Measurements from ENCODE around the gene RIMKLB.

RIMKLB gene

DNA sequence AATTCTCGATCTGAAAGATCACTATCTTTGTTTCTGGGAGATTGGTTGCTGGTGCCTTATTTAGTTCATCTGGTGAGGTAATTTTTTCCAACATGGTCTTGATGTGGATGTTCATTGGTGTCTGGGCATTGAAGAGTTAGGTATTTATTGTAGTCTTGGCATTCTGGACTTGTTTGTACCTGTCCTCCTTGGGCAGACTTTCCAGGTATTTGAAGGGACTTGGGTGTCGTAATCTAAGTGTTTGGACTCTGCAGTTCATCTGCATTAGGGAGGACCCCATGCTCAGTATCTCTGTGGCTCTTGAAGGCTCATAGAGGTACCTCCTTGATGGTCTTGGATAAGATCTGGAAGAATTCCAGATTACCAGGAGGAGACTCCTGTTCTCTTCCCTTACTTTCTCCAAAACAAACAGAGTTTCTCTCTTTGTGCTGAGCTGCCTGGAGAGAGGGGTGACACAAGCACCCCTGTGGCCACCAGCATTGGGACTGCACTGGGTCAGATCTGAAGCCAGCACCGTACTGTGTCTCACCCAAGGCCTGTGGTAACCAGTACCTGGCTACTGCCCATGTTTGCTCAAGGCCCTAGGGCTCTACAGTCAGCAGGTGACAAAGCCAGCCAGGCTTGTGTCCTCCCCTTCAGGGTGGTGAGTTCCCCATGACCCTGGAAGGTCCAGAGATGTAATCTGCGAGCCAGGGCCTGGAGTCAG is 129.9 kb downstream of the RIMKLB start:
- TF ChIP-seq, protein P1, sequence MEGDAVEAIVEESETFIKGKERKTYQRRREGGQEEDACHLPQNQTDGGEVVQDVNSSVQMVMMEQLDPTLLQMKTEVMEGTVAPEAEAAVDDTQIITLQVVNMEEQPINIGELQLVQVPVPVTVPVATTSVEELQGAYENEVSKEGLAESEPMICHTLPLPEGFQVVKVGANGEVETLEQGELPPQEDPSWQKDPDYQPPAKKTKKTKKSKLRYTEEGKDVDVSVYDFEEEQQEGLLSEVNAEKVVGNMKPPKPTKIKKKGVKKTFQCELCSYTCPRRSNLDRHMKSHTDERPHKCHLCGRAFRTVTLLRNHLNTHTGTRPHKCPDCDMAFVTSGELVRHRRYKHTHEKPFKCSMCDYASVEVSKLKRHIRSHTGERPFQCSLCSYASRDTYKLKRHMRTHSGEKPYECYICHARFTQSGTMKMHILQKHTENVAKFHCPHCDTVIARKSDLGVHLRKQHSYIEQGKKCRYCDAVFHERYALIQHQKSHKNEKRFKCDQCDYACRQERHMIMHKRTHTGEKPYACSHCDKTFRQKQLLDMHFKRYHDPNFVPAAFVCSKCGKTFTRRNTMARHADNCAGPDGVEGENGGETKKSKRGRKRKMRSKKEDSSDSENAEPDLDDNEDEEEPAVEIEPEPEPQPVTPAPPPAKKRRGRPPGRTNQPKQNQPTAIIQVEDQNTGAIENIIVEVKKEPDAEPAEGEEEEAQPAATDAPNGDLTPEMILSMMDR (IDR thresholded peaks at IDR 0.05; ENCODE audit: low read depth, low read length, missing control alignments) = no peak
- H3K4me3 ChIP-seq (ENCODE audit: low read depth, low read length) = no peak overlapping the region
- no peak for DNase-seq (ENCODE audit: low read depth)

DNA sequence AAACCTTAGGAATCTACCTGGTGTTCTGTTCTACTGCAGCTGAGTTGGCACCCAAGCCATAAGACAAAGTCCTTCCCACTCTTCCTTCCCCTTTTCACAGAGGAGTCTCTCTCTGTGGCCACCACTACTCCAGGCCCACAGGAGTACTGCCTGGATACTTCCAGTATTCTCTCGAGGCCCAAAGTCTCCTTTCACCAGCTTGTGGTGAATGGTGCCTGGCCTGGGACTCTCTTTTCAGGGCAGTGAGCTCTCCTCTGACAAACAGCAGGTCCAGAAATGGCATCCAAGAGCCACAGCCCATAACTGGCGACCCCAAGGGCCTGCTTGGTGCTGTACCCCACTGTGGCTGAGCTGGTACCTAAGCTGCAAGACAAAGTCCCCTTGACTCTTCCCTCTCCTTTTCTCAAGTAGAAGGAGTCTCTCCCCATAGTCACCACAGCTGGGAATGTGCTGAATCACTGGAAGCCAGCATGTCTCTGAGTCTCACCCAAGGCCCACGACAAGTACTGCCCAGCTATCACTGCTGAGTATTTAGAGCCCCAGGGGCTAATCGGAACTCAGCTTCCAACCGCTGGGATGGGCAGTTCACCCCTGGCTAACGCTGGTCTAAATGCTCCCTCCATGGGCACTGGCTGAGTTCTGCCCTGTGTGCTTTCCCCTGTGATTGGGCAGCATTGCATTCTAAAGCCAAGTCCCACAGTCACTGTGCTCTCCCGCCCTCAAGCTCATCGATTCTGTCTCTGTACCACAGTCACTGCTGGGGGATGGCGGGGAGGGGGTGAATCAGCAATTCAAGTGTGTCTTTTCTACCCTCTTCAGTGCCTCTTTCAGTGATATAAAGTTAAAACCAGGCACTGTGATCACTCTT is 130.7 kb downstream of the RIMKLB start:
- DNase-seq (ENCODE audit: low read depth) = no peak
- H3K4me3 ChIP-seq (ENCODE audit: low read depth, low read length) = no peak overlapping the region
- TF ChIP-seq, protein P1 (IDR thresholded peaks at IDR 0.05; ENCODE audit: low read depth, low read length, missing control alignments) = no peak

DNA sequence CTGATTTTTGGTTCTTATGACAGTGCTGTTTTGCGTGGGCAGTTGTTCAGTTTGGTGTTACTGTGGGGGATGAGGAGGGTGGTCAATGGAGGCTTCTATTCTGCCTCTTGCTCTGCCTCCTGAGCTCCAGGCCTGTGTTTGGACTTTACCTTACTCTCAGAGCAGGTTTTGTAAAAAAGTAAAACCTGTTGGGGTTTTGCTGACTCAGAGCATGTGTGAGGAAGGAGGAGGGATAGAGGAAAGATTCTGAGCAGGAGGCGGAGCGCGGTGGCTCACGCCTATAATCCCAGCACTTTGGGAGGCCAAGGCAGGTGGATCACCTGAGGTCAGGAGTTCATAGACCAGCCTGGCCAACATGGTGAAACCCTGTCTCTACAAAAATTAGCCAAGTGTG is 131.3 kb downstream of the RIMKLB start:
- TF ChIP-seq, protein P1 (IDR thresholded peaks at IDR 0.05; ENCODE audit: low read depth, low read length, missing control alignments) = no peak
- DNase-seq (ENCODE audit: low read depth) = no peak
- no peak overlapping the region for H3K4me3 ChIP-seq (ENCODE audit: low read depth, low read length)

DNA sequence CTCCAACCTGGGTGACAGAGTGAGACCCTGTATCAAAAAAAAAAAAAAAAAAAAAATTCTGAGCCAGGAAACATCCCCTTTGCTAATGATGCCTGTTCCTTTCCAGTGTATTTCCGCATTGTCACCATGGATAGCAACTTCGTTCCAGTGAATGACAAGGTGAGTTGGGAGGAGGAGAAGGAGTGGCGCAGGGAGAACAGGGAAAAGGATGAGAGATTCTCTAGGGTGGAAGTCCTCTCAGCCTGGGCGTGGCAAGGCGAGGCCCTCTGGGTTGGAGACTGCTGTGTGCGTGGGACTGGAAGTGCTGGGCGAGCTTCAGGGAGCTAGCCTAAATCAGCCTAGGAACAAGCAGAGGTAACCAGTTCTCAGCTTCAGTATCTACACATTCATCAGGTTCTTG is 131.8 kb downstream of the RIMKLB start:
- H3K4me3 ChIP-seq (ENCODE audit: low read depth, low read length) = no peak overlapping the region
- TF ChIP-seq, protein P1 (IDR thresholded peaks at IDR 0.05; ENCODE audit: low read depth, low read length, missing control alignments) = no peak
- no peak for DNase-seq (ENCODE audit: low read depth)

DNA sequence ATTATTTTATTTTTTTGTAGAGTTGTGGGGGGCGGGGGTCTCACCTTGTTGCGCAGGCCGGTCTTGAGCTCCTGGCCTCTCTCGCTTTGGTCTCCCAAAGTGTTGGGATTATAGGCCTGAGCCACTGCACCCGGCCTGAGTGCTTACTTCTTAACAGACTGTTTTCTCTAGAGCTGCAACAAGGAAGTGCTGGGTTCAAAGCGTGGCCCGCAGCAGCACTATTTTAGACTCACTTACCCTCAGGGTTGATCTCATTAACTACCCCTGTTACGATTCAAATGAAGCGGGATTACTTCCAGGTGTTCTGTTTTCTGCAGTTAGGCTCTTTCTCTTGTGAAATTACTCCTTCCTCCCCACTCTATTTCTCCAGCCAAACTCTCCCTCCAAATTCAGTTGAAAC is 133.3 kb downstream of the RIMKLB start:
- H3K4me3 ChIP-seq (ENCODE audit: low read depth, low read length) = no peak overlapping the region
- DNase-seq (ENCODE audit: low read depth) = no peak
- TF ChIP-seq, protein P1 (IDR thresholded peaks at IDR 0.05; ENCODE audit: low read depth, low read length, missing control alignments) = no peak

DNA sequence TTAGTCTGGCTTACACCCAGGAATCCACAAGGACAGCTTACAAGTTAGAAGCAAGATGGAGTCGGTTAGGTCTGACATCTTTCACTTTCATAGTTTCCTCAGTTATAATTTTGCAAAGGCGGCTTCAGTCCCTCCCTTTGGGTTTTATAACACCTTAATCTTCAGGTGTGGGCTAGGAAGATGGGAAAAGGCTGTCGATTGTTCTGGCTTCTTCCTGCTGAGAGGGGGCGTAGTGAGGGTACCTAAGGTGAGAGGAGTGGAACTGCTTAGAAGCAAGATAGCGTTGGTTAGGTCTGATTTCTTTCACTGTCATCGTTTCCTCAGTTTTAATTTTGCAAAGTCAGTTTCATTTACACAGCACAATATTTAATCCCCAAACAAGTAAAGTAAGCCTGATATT is 134.7 kb downstream of the RIMKLB start:
- TF ChIP-seq, protein P1 (IDR thresholded peaks at IDR 0.05; ENCODE audit: low read depth, low read length, missing control alignments) = no peak
- no peak overlapping the region for H3K4me3 ChIP-seq (ENCODE audit: low read depth, low read length)
- no peak for DNase-seq (ENCODE audit: low read depth)

Measured in GM12864 (cell line).